NCI-H526 (cell line): ENCODE results near the gene MBNL2.
A peak's percentile ranks its signal among the peaks of the same experiment; 100 is the strongest.

Source experiments
- DNase-seq, 2 experiments: peaks; one replicate each; lab custom pipeline; 2025; lab: John Stamatoyannopoulos, UW

The MBNL2 gene

DNA sequence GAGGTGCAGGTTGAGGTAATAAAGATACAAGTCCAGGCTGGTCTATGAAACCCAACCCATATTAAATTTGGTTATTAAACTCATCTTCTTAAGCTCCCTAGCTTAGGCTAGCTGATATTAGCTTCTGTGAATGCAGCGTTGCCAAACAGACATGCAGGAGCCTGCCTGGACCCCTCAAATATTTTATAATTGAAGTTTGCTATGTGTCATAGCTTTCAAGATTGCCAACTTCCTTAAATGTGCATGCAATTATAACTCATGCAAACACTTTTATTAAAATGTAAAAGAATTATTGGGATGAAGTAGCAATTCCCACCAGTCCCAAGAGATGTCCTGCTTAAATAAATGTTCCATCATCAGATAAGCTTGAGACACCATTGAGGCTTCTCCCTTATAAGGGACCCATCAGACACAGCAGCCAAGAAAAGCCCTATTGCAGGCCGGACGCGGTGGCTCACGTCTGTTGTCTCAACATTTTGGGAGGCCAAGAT, 51.3 kb downstream of the MBNL2 start:
- DNase-seq: peak; percentile 82 to 91

GRCh38 chr13:97274829-97275649, 52.9 kb downstream of the MBNL2 start:
- DNase-seq: no peak

DNA sequence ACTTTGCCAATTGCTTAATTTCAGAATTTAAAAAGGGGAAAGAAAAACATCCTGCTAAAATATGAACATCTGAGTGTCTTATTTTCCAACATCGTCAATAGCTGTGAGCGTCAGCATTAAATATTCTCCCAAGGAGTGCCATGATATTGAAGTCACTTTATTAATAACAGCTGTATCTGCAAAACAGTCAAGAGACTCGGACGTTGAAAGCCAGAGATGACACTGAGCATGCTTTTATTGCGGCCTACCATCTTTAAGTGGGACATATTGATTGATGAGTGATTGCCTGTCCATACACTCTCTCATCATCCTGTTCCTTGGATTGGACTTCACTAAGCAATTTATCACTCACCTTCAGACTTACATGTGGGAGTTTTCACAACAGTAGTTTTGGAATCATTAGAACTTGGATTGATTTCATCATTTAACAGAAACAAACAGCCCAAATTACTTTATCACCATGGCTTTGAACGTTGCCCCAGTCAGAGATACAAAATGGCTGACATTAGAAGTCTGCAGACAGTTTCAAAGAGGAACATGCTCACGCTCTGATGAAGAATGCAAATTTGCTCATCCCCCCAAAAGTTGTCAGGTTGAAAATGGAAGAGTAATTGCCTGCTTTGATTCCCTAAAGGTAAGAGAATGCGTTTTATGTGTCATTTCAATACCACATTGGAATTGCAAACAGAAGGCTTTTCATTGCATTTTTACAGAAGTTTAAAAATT, 53.8 kb downstream of the MBNL2 start:
- DNase-seq: no peak

GRCh38 chr13:97276862-97277269, 54.7 kb downstream of the MBNL2 start:
- no peak for DNase-seq

DNA sequence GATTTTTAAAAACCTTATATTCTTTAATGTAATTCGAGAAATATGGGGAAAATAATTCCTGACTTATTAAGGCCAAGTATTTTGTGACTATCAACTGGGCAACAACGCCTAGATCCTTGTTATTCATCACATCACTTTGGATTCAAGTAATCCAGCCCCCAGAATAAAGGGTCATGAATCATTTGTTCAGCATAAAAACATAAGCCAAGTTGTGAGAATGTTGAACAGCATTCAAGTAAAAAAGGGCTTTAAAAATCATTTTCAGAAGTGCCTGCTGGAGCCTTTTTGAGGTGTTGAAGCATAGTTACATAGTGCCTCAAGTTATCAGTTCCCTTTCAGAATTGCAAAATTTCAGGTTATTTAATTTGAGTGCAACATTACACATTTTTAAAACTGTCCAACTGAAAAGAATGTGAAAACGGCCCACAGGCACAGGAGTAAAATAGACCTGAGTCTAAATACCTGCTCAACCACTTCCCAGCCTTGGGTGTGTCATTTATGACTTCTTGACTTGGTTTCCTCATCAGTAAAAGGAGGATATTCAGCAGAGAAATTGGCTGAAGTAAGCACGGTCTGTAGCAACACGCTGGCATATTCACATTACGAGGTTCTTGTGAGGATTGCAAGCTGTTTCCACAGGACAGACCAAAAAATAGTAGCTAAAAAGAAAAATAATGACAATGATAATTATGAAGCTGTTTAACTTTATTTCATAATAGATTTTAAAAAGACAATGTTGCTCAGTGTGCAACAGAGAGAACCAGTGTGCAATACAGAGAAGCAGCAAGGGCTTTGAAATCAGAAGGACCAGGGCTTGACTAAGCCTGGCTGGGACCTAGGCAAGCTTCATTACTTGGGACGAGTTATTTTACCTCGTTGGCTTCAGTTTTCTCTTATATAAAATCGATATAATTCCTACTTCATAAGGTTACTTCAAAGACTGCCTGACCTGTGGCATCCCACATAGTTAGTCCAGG, 56.6 kb downstream of the MBNL2 start:
- no peak for DNase-seq

DNA sequence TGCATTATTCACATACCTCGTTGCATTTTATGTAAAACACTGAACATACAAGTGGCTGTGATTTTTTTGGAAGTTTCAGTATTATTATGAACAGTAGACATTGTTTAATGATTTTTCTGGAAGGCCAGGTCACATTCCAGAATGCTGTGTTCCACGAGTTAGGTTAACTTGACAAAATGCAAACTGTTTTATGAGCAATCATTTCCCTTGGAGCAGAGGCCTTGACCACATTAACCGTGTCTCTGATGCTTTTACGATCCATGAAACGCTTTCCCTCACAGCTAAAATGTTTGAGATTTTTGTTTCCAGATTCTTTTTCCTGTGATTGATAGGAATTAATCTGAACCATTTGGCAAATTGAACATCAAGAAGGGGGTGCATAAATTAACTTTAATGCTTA, 57.8 kb downstream of the MBNL2 start:
- peak in 1 of 2 experiments; percentile 8 for DNase-seq

GRCh38 chr13:97280478-97280877, 58.3 kb downstream of the MBNL2 start:
- DNase-seq: peak in 1 of 2 experiments; percentile 45

DNA sequence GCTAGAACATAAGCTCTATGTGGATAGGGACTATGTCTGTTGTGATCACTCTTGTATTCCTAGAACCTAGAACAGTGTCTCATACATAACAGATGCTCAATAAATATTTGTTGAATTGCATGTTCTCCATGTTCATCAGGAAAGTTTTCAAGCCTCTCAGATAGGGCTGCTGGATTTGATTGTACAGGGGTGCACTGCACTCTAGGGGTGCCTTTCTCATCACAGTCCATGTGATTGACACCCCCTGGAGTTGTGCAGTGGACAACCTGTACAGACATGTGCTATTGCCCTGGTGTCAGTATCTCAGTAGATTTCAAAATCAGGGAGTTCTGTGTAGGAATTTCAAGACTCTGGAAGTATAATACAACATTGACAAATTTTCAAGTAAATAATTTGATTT, 58.9 kb downstream of the MBNL2 start:
- DNase-seq: no peak

DNA sequence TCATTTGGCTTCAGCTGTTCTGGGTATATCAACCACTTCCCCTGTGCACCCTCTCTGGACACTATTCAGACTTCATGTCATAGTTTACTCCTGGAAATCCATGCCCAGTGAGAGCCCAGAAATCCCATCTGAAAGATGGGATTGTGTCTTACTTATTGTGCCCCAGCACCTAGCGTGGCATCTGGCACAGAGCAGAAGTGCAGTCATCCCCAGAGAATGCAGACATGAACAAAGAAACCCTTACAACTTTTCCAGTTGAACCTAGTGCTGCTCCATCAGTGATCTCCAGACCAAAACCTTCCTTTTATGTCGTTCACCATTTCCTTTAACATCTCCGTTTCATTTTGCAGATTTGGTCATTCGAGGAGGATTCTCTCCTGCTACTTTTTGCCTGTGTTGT, 60.6 kb downstream of the MBNL2 start:
- no peak for DNase-seq

DNA sequence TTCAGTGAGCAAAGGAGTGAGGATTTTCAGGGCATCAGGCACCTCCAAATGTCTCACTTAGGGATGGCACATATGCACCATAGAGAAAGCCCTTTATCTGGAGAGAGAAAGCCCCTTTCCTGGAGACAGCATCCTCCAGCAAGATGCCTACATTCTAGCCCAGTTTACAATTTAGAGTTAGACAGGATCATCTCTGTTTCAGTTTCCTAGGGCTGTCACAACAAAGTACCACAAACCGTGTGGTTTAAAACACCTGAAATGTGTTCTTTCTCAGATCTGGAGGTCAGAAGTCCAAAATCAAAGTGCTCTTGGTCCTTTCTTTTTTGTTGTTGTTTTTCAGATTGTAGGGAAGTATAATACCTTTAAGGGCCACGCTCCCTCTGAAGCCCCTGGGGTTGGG, 61.8 kb downstream of the MBNL2 start:
- no peak for DNase-seq

- no peak for DNase-seq
Measured at GRCh38 chr13:97284558-97284957, 62.4 kb downstream of the MBNL2 start.

DNA sequence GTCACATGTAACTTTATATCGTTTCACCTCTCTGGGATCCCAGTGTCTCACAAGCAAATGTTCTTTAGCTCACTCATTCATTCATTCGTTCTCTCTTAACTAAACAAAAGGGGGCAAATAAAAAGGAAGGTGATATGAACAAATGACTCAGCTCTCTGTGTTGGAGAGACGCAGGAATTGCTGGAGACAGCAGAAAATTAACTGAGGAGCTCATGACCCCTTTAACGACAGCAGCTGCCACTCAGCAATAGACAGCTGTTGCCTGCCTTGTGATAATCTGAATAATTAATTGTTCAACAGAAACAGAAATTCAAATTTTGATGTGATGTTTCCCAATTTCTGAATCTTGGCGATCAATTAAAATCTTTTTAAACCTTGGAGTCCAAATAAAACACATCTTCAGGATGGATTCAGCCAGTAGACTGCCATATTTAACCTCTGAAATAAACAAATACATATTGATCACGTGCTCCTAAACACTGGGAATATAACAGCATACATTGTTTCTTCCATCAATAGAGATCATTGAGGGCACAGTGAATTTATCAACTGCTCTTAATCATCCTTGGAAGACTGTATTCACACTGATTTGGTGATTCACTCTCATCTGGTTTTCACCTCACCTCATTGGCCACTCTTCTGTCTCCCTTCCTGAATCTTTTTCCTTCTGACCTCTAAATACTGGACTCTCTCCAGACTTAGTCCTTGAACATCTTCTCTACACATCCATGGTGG, 63.3 kb downstream of the MBNL2 start:
- DNase-seq: no peak

- no peak for DNase-seq
Measured at GRCh38 chr13:97286317-97287046, 64.3 kb downstream of the MBNL2 start.

- no peak for DNase-seq
Measured at GRCh38 chr13:97287047-97287383, 64.9 kb downstream of the MBNL2 start.

DNA sequence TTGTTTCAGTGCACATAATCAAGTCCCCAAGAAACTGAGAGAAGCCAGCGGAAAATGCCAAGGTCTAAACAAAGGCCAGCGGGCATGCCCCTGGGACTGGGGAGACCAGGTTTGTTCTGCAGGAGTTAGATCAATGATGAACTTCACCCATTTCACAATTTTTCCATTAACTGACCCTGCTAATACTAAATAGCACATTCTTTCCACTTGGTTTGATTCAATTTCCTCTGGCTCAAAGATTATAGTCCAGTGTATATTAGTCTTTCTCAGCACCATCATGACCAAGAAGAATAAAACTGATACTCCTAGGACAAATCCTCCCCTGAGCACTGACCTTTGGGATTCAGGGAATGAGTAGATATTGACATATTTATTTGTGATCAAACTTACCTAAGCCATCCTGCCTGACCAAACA, 66.4 kb downstream of the MBNL2 start:
- DNase-seq: no peak

- DNase-seq: no peak
Measured at GRCh38 chr13:97289514-97290298, 67.6 kb downstream of the MBNL2 start.

DNA sequence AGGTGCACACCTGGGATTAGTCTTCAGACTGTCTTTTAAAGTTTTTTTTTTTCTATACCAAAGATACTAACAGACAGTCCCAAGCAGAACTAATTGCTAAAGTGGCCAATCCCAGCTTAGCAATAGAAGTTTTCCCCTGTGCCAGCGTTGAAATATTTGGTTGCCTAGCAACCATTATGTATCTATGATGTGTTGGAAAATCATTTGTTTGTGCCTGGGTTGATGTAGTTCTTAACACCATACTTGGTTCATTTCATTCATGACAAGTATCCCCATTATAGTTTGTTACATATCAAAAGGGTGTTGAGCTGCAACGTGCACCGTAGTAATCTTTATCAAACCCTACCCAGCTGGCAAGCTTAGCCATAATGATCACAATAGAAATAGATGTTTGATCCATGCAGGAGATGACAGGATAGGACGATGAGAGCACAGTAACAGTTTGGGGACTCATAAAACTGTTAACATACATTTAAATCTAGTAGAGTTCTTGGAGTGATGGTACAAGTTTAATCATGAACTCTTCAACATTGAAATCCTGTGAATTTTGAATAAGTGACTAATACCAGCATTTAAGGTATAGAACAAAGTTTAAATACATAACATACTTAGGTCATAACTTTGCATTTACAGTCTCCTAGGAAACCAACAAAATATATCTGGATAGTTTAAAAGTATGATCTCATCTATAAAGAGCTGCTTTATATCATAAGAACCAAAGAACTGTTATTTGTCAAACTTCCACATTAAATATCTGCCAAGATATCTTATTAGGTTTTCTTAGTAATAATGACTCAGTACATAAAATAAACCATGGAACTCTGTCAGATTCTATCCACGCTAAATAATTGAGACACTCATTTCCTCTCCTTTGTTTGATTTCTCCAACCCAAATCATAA, 73.4 kb downstream of the MBNL2 start:
- DNase-seq: no peak

DNA sequence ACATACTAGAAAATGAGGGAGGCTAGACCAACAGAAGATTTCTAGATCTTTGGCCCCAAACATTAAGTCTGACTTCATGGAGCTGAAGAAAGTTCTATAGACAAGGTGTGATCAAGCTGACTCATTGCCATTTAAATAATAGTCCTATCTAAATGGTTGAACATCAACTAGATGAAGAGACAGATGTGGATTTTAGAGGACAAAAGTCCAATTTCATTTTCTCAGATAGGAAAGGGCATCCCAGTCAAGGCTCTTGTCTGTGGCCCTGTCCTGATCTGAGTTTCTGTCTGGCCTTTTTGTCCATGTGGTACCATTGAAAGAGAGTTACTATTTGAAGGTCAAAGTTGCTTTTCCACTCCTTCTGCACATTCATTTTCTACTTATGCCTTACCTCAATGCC, 74.6 kb downstream of the MBNL2 start:
- DNase-seq: no peak

DNA sequence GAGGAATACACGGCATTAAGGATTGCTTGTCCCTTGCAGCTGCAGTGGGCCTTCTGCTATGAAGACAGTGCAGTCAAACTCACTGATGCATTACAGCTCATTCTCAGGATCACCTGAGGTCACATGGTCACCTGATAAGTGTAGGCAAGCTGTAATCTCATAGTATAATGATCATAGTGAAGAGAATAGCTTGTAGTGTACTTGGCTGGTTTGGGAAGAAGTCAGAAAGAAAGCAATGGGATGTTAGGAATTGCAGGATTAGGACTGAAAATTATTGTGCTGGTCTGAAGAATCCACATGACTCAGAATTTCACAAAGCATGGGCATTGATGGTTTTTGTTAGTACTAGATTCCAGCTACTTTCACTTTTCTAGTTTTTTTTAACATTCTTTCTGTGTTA, 76.7 kb downstream of the MBNL2 start:
- DNase-seq: peak; percentile 50 to 61
